CD14-positive monocyte (primary cell): Measurements from ENCODE around the gene PTPRE. TPM values are rescaled to one million over a fixed set of nuclear protein-coding genes. Genes with fewer than 3 reads are reported as not detected.

Source experiments
- DNase-seq, 3 donors: peaks; one replicate each; pipeline ENCODE4 v3.0.0-alpha.2; 2011 to 2022
- H2AFZ ChIP-seq: 2 replicates; pipeline ENCODE4 v1.6.0; 2012; ENCODE audit warnings: mild to moderate bottlenecking, low read depth, low read length, inconsistent platforms; ENCODE audit not compliant: insufficient read depth, poor library complexity, severe bottlenecking
- H3K27ac ChIP-seq, 2 donors: 1 replicate in 1 of 2; 2 replicates in 1 of 2; pipeline ENCODE4 v1.5.1; 2012 to 2013; ENCODE audit warnings: low read length in 2 of 2, control low read depth in 1 of 2, inconsistent platforms in 1 of 2, low read depth in 1 of 2, mild to moderate bottlenecking in 1 of 2
- H3K27me3 ChIP-seq, 2 donors: one replicate each; pipeline versions ENCODE4 v1.6.0 to v1.6.1; 2011 to 2013; ENCODE audit warnings: low read length in 2 of 2; ENCODE audit not compliant: control insufficient read depth in 2 of 2, insufficient read depth in 2 of 2
- H3K36me3 ChIP-seq, 2 donors: replicated peaks in 1 of 2; 1 replicate in 1 of 2; 2 replicates in 1 of 2; pipeline versions ENCODE4 v1.5.1 to v1.6.1; 2012 to 2013; ENCODE audit warnings: low read length in 2 of 2, control low read depth in 1 of 2, inconsistent platforms in 1 of 2, mild to moderate bottlenecking in 1 of 2; ENCODE audit not compliant: insufficient read depth in 2 of 2, control insufficient read depth in 1 of 2
- H3K4me1 ChIP-seq, 2 donors: 1 replicate in 1 of 2; 2 replicates in 1 of 2; pipeline versions ENCODE4 v1.5.1 to v1.6.1; 2012 to 2013; ENCODE audit warnings: low read length in 2 of 2, control low read depth in 1 of 2, inconsistent platforms in 1 of 2, mild to moderate bottlenecking in 1 of 2, moderate library complexity in 1 of 2; ENCODE audit not compliant: insufficient read depth in 2 of 2, control insufficient read depth in 1 of 2
- H3K4me2 ChIP-seq: replicated peaks from 2 replicates; pipeline ENCODE3; 2012; ENCODE audit warnings: low read length, moderate library complexity, mild to moderate bottlenecking; ENCODE audit not compliant: poor library complexity, severe bottlenecking; ENCODE audit errors: extremely low read depth
- H3K4me3 ChIP-seq, 3 experiments: fragments of 200-600 bp in 1 of 3; sonication (generic) in 1 of 3; replicated peaks in 1 of 3; 1 replicate in 2 of 3; 2 replicates in 1 of 3; pipeline ENCODE4 v1.5.1; 2011 to 2013; ENCODE audit warnings: low read length in 3 of 3, mild to moderate bottlenecking in 3 of 3, control low read depth in 2 of 3, low read depth in 2 of 3, inconsistent platforms in 1 of 3, moderate library complexity in 1 of 3
- H3K79me2 ChIP-seq: 2 replicates; pipeline ENCODE4 v1.6.0; 2012; ENCODE audit warnings: mild to moderate bottlenecking, control low read depth, inconsistent platforms, low read length, moderate library complexity; ENCODE audit not compliant: insufficient read depth
- H3K9ac ChIP-seq: 2 replicates; pipeline ENCODE4 v1.6.0; 2017; ENCODE audit warnings: low read length, mild to moderate bottlenecking; ENCODE audit not compliant: insufficient read depth, poor library complexity, severe bottlenecking
- H3K9me3 ChIP-seq, 2 donors: replicated peaks in 1 of 2; 1 replicate in 1 of 2; 2 replicates in 1 of 2; pipeline versions ENCODE4 v1.5.1 to v1.6.1; 2012 to 2013; ENCODE audit warnings: low read length in 2 of 2, control low read depth in 1 of 2; ENCODE audit not compliant: control insufficient read depth in 1 of 2, insufficient read depth in 1 of 2
- H4K20me1 ChIP-seq: 2 replicates; pipeline ENCODE4 v1.6.0; 2012; ENCODE audit warnings: mild to moderate bottlenecking, low read length, control low read depth, moderate library complexity; ENCODE audit not compliant: insufficient read depth
- H3K27ac Mint-ChIP-seq, 7 donors: one replicate each; pipeline ENCODE4 v1.8.0; 2020; ENCODE audit warnings: mild to moderate bottlenecking in 7 of 7, mixed read lengths in 7 of 7, moderate library complexity in 6 of 7, inconsistent platforms in 2 of 7
- H3K27me3 Mint-ChIP-seq, 3 donors: one replicate each; pipeline ENCODE4 v1.8.0; 2021 to 2022; ENCODE audit warnings: low read depth in 3 of 3, mild to moderate bottlenecking in 3 of 3, mixed read lengths in 3 of 3, moderate library complexity in 3 of 3, inconsistent platforms in 1 of 3
- H3K36me3 Mint-ChIP-seq, 2 donors: one replicate each; pipeline ENCODE4 v1.8.0; 2020; ENCODE audit warnings: mixed read lengths in 2 of 2, inconsistent platforms in 1 of 2, mild to moderate bottlenecking in 1 of 2
- H3K4me1 Mint-ChIP-seq: one replicate; pipeline ENCODE4 v1.8.0; 2020; ENCODE audit warnings: mild to moderate bottlenecking, mixed read lengths
- H3K4me3 Mint-ChIP-seq, 2 donors: one replicate each; pipeline ENCODE4 v1.8.0; 2020; ENCODE audit warnings: mild to moderate bottlenecking in 2 of 2, mixed read lengths in 2 of 2, moderate library complexity in 1 of 2
- H3K9me3 Mint-ChIP-seq, 7 donors: one replicate each; pipeline ENCODE4 v1.8.0; 2020 to 2022; ENCODE audit warnings: mixed read lengths in 7 of 7, mild to moderate bottlenecking in 6 of 7, moderate library complexity in 6 of 7, inconsistent platforms in 2 of 7
- WGBS: methylation state at CpG from one replicate; pipeline ENCODE4 v1.1.5; 2013; ENCODE audit warnings: missing lambda C conversion rate; ENCODE audit not compliant: insufficient coverage; 5-methylcytosine and 5-hydroxymethylcytosine counted together
- intact Hi-C, 2 donors: fragments of 100-400 bp; cut with micrococcal nuclease; formaldehyde crosslinking; loops; one replicate each; pipeline versions ENCODE4 v1.15.0 to v1.15.1; 2023
- polyA plus RNA-seq, 3 donors: library from polyadenylated mRNA; depleted of rRNA in 1 of 3; unstranded in 2 of 3; stranded (reverse) in 1 of 3; fragments of 300-500 nt in 2 of 3; fragments of >200 nt in 1 of 3; fragmentation: Illumina TruSeq in 2 of 3; gene quantifications; 1 replicate in 2 of 3; 2 replicates in 1 of 3; pipeline ENCODE4 v1.2.3, GENCODE V29; 2012 to 2021
- TF ChIP-seq, protein P1 (sequence below): fragments of 200-600 bp; IDR thresholded peaks from one replicate; pipeline ENCODE4 v1.8.0; 2022; ENCODE audit warnings: antibody characterized with exemption, mild to moderate bottlenecking

PTPRE gene
- polyA plus RNA-seq, 3 donors = 95.2 to 271 (median 125) TPM

DNA sequence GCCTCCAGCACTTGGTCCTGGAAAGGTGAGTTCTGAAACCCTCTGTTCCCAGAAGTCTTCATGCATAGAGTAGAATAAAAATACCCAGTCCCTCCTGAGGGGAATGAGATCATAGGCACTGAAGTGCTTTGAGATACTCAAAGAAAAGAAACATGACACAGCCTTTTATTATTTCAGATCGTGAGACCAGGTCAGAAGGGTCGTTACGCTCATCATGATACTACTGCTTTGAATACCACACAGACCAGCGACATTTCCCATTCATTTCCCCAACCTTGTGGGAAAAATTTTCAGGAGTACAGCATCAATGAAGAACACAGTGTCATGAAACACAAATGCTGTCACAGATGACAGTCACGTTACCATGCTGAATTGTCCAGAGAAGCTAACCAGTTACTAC, 29.2 kb upstream of the PTPRE start:
- peaks cover 0 to 2% (median 0%) of the 10 kb centered on the region in 7 donors for H3K9me3 Mint-ChIP-seq
- H3K4me3 Mint-ChIP-seq = no peak overlapping the region
- intact Hi-C loops = no loop called here
- no peaks in the 10 kb centered on the region for H3K27me3 ChIP-seq
- no peaks in the 10 kb centered on the region for H3K79me2 ChIP-seq
- TF ChIP-seq, protein P1, sequence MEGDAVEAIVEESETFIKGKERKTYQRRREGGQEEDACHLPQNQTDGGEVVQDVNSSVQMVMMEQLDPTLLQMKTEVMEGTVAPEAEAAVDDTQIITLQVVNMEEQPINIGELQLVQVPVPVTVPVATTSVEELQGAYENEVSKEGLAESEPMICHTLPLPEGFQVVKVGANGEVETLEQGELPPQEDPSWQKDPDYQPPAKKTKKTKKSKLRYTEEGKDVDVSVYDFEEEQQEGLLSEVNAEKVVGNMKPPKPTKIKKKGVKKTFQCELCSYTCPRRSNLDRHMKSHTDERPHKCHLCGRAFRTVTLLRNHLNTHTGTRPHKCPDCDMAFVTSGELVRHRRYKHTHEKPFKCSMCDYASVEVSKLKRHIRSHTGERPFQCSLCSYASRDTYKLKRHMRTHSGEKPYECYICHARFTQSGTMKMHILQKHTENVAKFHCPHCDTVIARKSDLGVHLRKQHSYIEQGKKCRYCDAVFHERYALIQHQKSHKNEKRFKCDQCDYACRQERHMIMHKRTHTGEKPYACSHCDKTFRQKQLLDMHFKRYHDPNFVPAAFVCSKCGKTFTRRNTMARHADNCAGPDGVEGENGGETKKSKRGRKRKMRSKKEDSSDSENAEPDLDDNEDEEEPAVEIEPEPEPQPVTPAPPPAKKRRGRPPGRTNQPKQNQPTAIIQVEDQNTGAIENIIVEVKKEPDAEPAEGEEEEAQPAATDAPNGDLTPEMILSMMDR = no peak
- 97% methylated on average over 5 of the region's 5 CpGs for WGBS
- no peak overlapping the region for H3K4me3 ChIP-seq
- H3K9ac ChIP-seq = no peak overlapping the region
- DNase-seq = no peak
- H3K27me3 Mint-ChIP-seq = peaks cover 1 to 2% (median 1%) of the 10 kb centered on the region in 3 donors
- no peaks in the 10 kb centered on the region for H4K20me1 ChIP-seq
- H3K27ac ChIP-seq = peak overlapping the region in 1 of 2 donors; percentile 89
- H3K36me3 ChIP-seq = no peaks in the 10 kb centered on the region
- H3K4me2 ChIP-seq = no peak overlapping the region
- H3K36me3 Mint-ChIP-seq = no peaks in the 10 kb centered on the region
- H3K9me3 ChIP-seq = no peaks in the 10 kb centered on the region
- peak overlapping the region in 4 of 7 donors; percentile 35 to 57 (median 41) for H3K27ac Mint-ChIP-seq
- H2AFZ ChIP-seq = no peak overlapping the region
- peaks cover 77% of the 10 kb centered on the region for H3K4me1 Mint-ChIP-seq
- peaks cover 66 to 67% of the 10 kb centered on the region in 2 donors for H3K4me1 ChIP-seq

DNA sequence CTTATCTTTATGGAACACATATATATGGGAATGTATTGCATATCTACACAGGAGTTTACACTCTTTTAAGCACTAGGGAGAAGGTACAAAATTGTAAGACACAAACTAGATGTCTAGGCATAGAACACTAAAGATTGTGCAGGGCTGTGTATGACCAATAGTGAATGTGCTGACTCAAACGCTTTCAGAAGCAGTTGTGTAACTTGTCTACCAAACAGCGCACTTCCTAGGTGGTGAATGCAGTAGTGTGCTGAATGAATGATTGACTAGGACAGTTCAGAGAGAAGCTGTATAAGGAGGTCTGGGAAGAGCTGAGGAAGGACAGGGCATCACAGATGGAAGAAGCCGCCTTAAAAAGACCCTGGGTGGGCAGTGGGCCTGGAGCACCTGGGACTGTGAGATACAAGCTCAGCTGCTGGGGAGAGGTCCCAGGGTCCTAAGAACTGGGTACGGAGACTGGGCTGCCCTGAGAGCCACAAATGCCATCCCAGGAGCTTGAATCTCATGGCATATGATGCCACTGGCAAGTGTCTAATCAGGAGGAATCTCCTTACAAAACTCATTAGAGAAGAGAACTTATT, 28.3 kb upstream of the PTPRE start:
- H3K9me3 Mint-ChIP-seq = peaks cover 0 to 2% (median 0%) of the 10 kb centered on the region in 7 donors
- Histone ChIP-seq H3K4me2 (peak overlapping the region; percentile 57), H3K79me2 (no peaks in the 10 kb centered on the region), H3K4me1 (peaks cover 75 to 76% of the 10 kb centered on the region in 2 donors), H2AFZ (no peak overlapping the region), H3K4me3 (peak overlapping the region in 1 of 3 experiments; percentile 41), H4K20me1 (no peaks in the 10 kb centered on the region), H3K36me3 (no peaks in the 10 kb centered on the region), H3K9ac (no peak overlapping the region), H3K27me3 (no peaks in the 10 kb centered on the region), H3K27ac (peak overlapping the region; percentile 85 to 89), H3K9me3 (no peaks in the 10 kb centered on the region)
- TF ChIP-seq, protein P1 = no peak
- peak; percentile 64 to 86 (median 84) for DNase-seq
- no peaks in the 10 kb centered on the region for H3K36me3 Mint-ChIP-seq
- H3K27me3 Mint-ChIP-seq = peaks cover 0 to 2% (median 1%) of the 10 kb centered on the region in 3 donors
- H3K4me3 Mint-ChIP-seq = peak overlapping the region; percentile 47 to 86
- intact Hi-C loops = no loop called here
- 29% methylated on average over 3 of the region's 4 CpGs for WGBS
- peaks cover 79% of the 10 kb centered on the region for H3K4me1 Mint-ChIP-seq
- peak overlapping the region; percentile 87 to 96 (median 93) for H3K27ac Mint-ChIP-seq
